Activated gamma-delta T cell treated with anti-CD3 and anti-CD28 coated beads, Interleukin-2, amount 50 U/mL, for 16 hours (primary cell): ENCODE measurements around the gene ACOT4.
A peak's percentile ranks its signal among the peaks of the same experiment; 100 is the strongest.
"Not testable (repeated sequence)": the region's sequence is repeated elsewhere in the genome, so short reads cannot be mapped to it uniquely, and the experiment has no call there.

Experiments used
- DNase-seq: peaks from one replicate; pipeline ENCODE4 v3.0.0-alpha.2; 2020; ENCODE audit warnings: low read depth

The ACOT4 gene

DNA sequence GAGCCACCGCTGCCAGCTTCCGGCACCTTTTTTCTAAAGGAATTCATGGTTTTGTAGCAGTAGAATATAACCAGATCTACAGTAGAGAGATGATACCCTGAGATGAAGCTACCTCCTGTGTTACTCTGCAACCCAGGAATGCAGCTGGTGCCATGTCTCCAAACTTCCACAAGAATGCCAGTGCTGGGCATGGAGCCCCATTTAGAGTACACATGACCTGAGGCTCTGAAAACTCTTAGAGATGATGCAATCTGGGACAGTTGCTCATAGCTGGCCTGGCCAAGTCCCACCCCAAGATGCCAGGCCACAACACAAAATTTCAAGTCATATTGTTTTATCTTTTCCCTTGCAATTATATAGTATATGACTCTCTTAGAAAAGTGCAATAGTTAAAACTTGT lies 14.5 kb upstream of the ACOT4 start:
- not testable (repeated sequence) for DNase-seq

DNA sequence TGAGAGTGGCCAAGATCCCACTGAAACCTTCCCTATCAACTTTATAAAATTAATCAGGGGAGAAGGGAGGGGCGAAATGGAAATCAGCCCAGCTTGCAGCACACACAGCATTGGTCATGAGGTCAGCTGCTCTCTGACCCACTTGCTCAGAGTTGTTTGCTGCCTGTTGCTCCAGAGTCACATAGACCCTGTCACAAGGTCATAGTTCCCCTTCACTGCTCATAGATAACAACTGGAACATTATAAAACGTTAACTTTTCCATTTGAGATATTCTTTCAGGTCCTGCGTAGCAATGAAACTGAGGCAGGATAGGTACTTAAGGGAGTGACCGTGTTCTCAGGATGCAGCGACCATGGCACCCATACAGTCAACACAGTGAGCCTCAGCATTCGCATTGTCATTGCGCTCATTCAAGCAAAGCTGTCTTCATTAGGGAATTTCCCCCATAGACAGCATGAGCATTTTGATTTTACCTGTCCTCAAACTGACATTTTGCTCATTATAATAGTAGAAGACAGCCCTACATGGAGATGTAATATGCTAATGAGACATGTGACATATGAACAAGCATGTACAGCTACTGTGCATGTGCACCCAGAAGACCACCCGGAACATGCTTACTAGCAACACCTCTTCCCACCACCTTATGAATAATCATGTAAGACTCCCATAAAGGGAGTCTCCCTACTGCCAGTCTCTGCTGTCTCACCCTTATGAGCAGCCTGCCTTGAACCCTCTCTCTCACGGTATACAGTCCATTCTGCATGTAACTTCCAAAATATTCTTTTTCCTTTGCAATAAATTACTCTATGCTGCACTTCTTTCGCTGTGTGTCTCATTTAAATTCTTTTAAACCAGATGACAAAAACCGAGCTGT lies 9.3 kb upstream of the ACOT4 start:
- DNase-seq: not testable (repeated sequence)

DNA sequence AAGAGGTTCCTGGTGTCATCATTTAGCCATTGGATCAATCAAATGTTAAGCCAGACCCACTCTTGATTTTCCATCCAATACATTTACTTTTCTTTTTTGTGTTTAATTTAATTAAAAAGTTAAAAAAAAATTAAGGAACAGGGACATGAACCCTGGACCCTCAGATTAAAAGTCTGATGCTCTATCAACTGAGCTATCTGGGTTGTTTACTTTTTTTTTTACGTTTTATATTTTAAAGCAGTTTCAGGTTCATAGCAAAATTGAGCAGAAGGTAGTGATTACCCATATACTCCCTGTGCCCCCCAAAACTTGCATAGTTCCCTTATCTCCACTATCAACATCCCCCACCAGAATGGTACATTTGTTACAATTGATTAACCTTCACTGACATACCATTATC lies 3.0 kb upstream of the ACOT4 start:
- DNase-seq: no peak

DNA sequence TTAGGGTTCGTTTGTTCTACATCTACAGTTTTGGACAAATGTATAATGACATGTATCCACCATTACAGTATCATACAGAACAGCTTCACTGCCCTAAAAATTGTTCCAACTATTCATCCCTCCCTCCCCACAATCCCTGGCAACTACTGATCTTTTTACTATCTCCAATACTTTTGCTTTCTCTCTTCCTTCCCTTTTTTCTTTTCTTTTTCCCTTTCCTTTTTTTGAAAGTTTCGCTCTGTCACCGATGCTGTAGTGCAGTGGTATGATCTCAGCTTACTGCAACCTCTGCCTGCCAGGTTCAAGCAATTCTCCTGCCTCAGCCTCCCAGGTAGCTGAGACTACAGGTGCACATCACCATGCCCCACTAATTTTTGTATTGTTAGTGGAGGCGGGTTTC lies 2.6 kb upstream of the ACOT4 start:
- no peak for DNase-seq

GRCh38 chr14:73590673-73591004 lies 1.0 kb upstream of the ACOT4 start:
- not testable (repeated sequence) for DNase-seq

GRCh38 chr14:73594491-73594890 lies 2.8 kb downstream of the ACOT4 start:
- no peak for DNase-seq

DNA sequence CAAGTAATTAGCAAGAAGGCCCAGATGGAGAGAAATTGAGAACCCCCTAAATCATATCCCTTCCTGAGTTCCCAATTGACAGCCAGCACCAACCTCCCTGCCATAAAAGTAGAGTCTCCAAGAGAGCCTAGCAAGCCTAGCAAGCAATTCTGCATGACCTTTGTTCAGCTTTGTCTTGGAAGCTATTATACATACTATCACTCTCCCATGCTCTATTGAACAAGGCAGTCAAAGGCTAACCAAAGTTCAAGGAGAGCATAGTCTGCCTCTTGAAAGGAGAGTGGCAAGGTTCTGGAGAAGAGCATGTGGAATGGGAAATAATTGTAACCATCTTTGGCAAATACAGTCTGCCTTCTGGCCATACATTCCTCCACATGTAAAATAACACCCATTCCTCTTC lies 7.8 kb downstream of the ACOT4 start:
- DNase-seq: no peak

DNA sequence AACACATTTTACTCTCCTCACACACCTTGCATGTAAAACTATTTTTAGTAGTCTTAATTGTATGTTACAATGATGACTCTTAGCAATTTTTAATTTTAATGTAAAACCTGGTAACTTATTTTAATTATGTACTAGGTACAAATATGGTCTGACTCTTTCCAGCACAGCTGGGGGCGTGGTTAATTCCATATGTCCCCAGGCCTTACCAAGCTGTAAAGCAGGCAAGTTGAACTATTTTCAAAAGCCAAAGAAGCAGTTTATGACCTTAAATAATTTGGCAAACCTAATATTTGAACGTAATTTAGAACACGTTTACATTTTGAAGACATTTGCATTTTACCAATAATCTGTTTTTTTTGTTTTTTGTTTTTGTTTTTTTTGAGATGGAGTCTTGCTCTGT lies 11.3 kb downstream of the ACOT4 start:
- DNase-seq: no peak

GRCh38 chr14:73606271-73606670 lies 14.6 kb downstream of the ACOT4 start:
- DNase-seq: no peak

DNA sequence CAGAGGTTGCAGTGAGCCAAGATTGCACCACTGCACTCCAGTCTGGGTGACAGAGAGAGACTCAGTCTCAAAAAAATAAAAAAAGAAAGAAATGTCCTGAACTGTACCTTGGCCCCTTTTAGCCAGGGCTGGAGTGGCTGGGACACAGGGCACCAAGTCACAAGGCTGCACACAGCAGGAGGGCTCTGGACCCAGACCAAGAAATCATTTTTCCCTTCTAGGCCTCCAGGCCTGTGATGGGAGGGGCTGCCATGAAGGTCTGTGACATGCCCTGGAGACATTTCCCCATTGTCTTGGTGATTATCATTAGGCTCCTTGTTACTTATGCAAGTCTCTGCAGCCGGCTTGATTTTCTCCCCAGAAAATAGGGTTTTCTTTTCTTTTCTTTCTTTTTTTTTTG lies 15.6 kb downstream of the ACOT4 start:
- no peak for DNase-seq

DNA sequence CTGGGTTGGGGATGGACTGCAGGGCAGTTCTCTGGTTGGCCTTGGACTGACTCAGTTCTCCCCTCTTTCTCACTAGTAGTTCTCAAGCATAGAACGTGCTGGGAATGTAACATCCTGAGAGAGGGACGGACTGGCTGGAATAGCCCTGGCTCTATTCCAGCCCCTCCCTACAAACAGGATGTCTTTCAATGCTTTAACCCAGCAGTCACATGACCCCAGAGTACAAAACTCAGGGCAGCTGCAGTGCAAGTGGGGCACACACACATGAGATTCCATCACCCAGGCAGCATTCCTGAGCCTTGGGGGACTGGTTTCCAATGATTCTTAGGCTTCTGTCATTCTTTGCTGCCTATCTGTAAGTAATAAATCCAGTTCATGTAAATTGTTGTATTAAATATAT lies 19.0 kb downstream of the ACOT4 start:
- DNase-seq: no peak

GRCh38 chr14:73612339-73613045 lies 20.8 kb downstream of the ACOT4 start, which contains the start of gene ACOT6:
ACOT6 (plus strand) TSS chr14:73612517; CDS start chr14:73612572, 55 bp downstream.
- DNase-seq: peak; percentile 30

DNA sequence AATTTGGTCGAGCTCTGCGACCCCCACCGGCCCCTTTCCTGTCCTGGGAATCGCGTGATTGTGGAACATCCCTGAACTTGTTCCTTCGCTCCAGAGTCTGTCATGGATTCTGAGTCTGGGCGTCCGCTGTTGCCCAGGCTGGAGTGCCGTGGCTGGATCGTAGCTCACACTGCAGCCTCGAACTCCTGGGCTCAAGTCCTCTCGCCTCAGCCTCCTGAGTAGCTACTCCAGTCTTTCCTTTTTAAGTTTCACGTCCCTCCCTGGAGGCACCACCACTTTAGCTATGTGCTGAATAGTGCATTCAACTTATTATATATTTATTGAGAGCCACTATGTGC lies 21.3 kb downstream of the ACOT4 start:
- DNase-seq: no peak

- no peak for DNase-seq
Measured at GRCh38 chr14:73613419-73613963, 21.8 kb downstream of the ACOT4 start.

GRCh38 chr14:73616831-73617230 lies 25.2 kb downstream of the ACOT4 start:
- DNase-seq: no peak

DNA sequence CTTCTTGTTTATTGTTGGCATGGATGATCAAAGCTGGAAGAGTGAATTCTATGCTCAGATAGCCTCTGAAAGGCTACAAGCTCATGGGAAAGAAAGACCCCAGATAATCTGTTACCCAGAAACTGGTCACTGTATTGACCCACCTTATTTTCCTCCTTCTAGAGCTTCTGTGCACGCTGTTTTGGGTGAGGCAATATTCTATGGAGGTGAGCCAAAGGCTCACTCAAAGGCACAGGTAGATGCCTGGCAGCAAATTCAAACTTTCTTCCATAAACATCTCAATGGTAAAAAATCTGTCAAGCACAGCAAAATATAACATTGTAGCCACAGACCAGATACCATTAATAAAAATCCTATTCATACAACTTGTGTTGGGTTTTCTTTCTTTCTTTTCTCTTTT lies 27.9 kb downstream of the ACOT4 start:
- DNase-seq: no peak

DNA sequence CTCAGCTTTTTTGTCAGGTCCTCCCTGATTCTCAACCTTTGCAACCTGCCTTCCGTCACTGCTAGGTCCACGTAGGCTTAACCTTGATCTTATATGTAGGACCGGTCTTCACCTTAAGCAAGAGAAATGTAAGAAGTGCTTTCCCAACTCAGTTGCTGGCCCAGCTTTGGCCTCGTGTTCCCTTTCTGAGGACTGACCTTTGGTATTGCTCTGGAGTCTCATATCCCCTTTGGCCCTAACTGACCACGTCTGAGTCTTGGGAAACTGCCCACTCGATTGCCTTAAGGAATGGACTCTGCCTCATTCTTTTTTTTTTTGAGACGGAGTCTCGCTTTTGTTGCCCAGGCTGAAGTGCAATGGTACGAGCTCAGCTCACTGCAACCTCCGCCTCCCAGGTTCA lies 28.6 kb downstream of the ACOT4 start:
- DNase-seq: no peak

- no peak for DNase-seq
Measured at GRCh38 chr14:73623504-73624054, 31.9 kb downstream of the ACOT4 start.

DNA sequence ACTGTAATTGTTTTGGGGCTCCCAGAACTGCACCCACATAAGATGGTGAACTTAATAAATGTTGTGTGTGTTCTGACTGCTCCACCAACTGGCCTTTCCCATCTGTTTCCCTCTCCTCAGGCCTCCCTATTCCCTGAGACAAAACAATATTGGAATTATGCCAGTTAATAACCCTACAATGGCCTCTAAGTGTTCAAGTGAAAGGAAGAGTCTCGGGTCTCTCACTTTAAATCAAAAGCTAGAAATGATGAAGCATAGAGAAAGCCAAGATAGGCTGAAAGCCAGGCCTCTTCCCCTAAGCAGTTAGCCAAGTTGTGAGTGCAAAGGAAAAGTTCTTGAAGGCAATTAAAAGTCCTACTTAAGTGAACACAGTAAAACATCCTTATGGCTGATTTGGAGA lies 34.0 kb downstream of the ACOT4 start:
- DNase-seq: no peak

GRCh38 chr14:73627151-73627558 lies 35.5 kb downstream of the ACOT4 start:
- DNase-seq: no peak

- DNase-seq: no peak
Measured at GRCh38 chr14:73630009-73630780, 38.5 kb downstream of the ACOT4 start.
